ENCODE results near the gene MYRFL.

- no peak for TF ChIP-seq CTCF (IDR thresholded peaks at IDR 0.05; ENCODE audit: poor library complexity)
- TF ChIP-seq EZH2 (IDR thresholded peaks at IDR 0.05; ENCODE audit: borderline replicate concordance), result no peak
Observed at GRCh38 chr12:69996722-69997121, 171.7 kb downstream of the MYRFL start.

Data from hepatocyte (in vitro differentiated cells).